H1 (cell line): ENCODE data around the gene LRPAP1. TPM values are rescaled to one million over a fixed set of nuclear protein-coding genes. Genes with fewer than 3 reads are reported as not detected.

Experiments used
- CTCF ChIA-PET: fragments of 300-600 bp; sonication (Branson Sonifier 250); formaldehyde crosslinking; loops from one replicate; lab custom pipeline; 2021; ENCODE audit not compliant: partially characterized antibody; lab: Charles Lee
- POLR2A ChIA-PET: fragments of 300-600 bp; sonication (Branson Sonifier 250); formaldehyde crosslinking; loops from one replicate; lab custom pipeline; 2021; ENCODE audit warnings: inconsistent platforms; ENCODE audit not compliant: partially characterized antibody; lab: Charles Lee
- DNase-seq, 2 experiments: peaks; one replicate each; pipeline versions ENCODE4 v3.0.0 to v3.0.0-alpha.2; 2010 to 2022; ENCODE audit warnings: low spot score in 2 of 2, low read depth in 1 of 2, mixed read lengths in 1 of 2
- FAIRE-seq: peaks from 2 replicates; lab custom pipeline; 2011; peaks lifted over from hg19 to GRCh38; lab: Jason Lieb, UNC
- H2AFZ ChIP-seq: 2 replicates; pipeline ENCODE4 v1.8.1; 2012; ENCODE audit warnings: low read length, inconsistent platforms
- H2AK5ac ChIP-seq: 2 replicates; pipeline ENCODE4 v1.6.1; 2013; ENCODE audit warnings: low read depth, low read length
- H2BK120ac ChIP-seq: replicated peaks from 2 replicates; pipeline ENCODE3; 2013; ENCODE audit warnings: low read depth, low read length, inconsistent platforms
- H2BK12ac ChIP-seq: 2 replicates; pipeline ENCODE4 v1.6.1; 2013; ENCODE audit warnings: low read depth, low read length
- H2BK15ac ChIP-seq: 2 replicates; pipeline ENCODE4 v1.6.1; 2013; ENCODE audit warnings: low read length
- H2BK20ac ChIP-seq: 2 replicates; pipeline ENCODE4 v1.6.1; 2013; ENCODE audit warnings: low read length
- H2BK5ac ChIP-seq: 2 replicates; pipeline ENCODE4 v1.6.1; 2013; ENCODE audit warnings: low read depth, low read length
- H3K14ac ChIP-seq: 2 replicates; pipeline ENCODE4 v1.6.1; 2013; ENCODE audit warnings: inconsistent platforms; ENCODE audit not compliant: insufficient read length
- H3K18ac ChIP-seq: 2 replicates; pipeline ENCODE4 v1.6.1; 2013; ENCODE audit warnings: low read length; ENCODE audit errors: extremely low read depth
- H3K23ac ChIP-seq: 2 replicates; pipeline ENCODE4 v1.6.1; 2013; ENCODE audit warnings: inconsistent platforms; ENCODE audit not compliant: insufficient read length
- H3K23me2 ChIP-seq: 2 replicates; pipeline ENCODE4 v1.6.1; 2013; ENCODE audit warnings: low read depth, low read length
- H3K27ac ChIP-seq: 2 replicates; pipeline ENCODE4 v1.6.1; 2011; ENCODE audit warnings: low read depth, low read length, inconsistent platforms
- H3K27me3 ChIP-seq, 4 experiments: replicated peaks in 1 of 4; 1 replicate in 1 of 4; 2 replicates in 3 of 4; pipeline versions ENCODE4 v1.6.1 to v1.8.1; 2011 to 2013; ENCODE audit warnings: low read length in 3 of 4, mild to moderate bottlenecking in 3 of 4, inconsistent platforms in 2 of 4, mixed read lengths in 2 of 4, moderate library complexity in 1 of 4; ENCODE audit not compliant: control insufficient read depth in 3 of 4, insufficient read depth in 3 of 4; ENCODE audit errors: extremely low read depth in 1 of 4
- H3K36me3 ChIP-seq, 4 experiments: 2 replicates each; pipeline versions ENCODE4 v1.6.1 to v1.8.1; 2011 to 2013; ENCODE audit warnings: mild to moderate bottlenecking in 4 of 4, low read length in 3 of 4, moderate library complexity in 2 of 4, control low read depth in 1 of 4, inconsistent platforms in 1 of 4; ENCODE audit not compliant: insufficient read depth in 4 of 4, control insufficient read depth in 2 of 4
- H3K4ac ChIP-seq: replicated peaks from 2 replicates; pipeline ENCODE3; 2013; ENCODE audit warnings: low read length, low read depth, mixed read lengths, inconsistent platforms; ENCODE audit not compliant: insufficient read length
- H3K4me1 ChIP-seq, 4 experiments: replicated peaks in 1 of 4; 1 replicate in 1 of 4; 2 replicates in 3 of 4; pipeline versions ENCODE4 v1.6.1 to v1.8.1; 2011 to 2013; ENCODE audit warnings: low read length in 3 of 4, inconsistent platforms in 2 of 4, mixed read lengths in 1 of 4; ENCODE audit not compliant: insufficient read depth in 4 of 4, control insufficient read depth in 3 of 4
- H3K4me2 ChIP-seq, 2 experiments: 2 replicates each; pipeline versions ENCODE4 v1.6.1 to v1.8.1; 2011 to 2013; ENCODE audit warnings: low read depth in 2 of 2, low read length in 2 of 2, control low read depth in 1 of 2, inconsistent platforms in 1 of 2, mild to moderate bottlenecking in 1 of 2; ENCODE audit not compliant: insufficient read depth in 1 of 2
- H3K4me3 ChIP-seq, 4 experiments: fragments of 200-600, 300-600 bp in 1 of 4; sonication (generic), shearing (Covaris generic), sonication (Bioruptor Twin) in 1 of 4; 2 replicates each; pipeline versions ENCODE4 v1.5.1 to v1.8.1; 2011 to 2016; ENCODE audit warnings: low read length in 4 of 4, low read depth in 3 of 4, control low read depth in 2 of 4, inconsistent platforms in 2 of 4, mild to moderate bottlenecking in 2 of 4, mixed read lengths in 1 of 4, moderate library complexity in 1 of 4; ENCODE audit not compliant: insufficient read depth in 2 of 4; ENCODE audit errors: extremely low read depth in 1 of 4
- H3K56ac ChIP-seq: replicated peaks from 2 replicates; pipeline ENCODE3; 2013; ENCODE audit warnings: low read depth, mild to moderate bottlenecking, mixed read lengths, low read length, inconsistent platforms; ENCODE audit not compliant: insufficient read length
- H3K79me1 ChIP-seq: 2 replicates; pipeline ENCODE4 v1.6.1; 2013; ENCODE audit warnings: low read depth, low read length, control low read depth
- H3K79me2 ChIP-seq, 2 experiments: 2 replicates each; pipeline versions ENCODE4 v1.6.1 to v1.8.1; 2012 to 2013; ENCODE audit warnings: low read length in 2 of 2, mild to moderate bottlenecking in 2 of 2, inconsistent platforms in 1 of 2; ENCODE audit not compliant: insufficient read depth in 2 of 2, control insufficient read depth in 1 of 2
- H3K9ac ChIP-seq, 4 experiments: replicated peaks in 1 of 4; 1 replicate in 1 of 4; 2 replicates in 3 of 4; pipeline versions ENCODE4 v1.6.1 to v1.8.1; 2011 to 2013; ENCODE audit warnings: low read depth in 3 of 4, low read length in 3 of 4, control low read depth in 2 of 4, mild to moderate bottlenecking in 2 of 4, moderate library complexity in 2 of 4, inconsistent platforms in 1 of 4; ENCODE audit errors: extremely low read depth in 1 of 4
- H3K9me3 ChIP-seq, 2 experiments: 2 replicates each; pipeline versions ENCODE4 v1.6.1 to v1.8.1; 2012 to 2013; ENCODE audit warnings: mild to moderate bottlenecking in 2 of 2, moderate library complexity in 2 of 2, control low read depth in 1 of 2, inconsistent platforms in 1 of 2, low read depth in 1 of 2, low read length in 1 of 2, mixed read lengths in 1 of 2; ENCODE audit not compliant: insufficient read depth in 2 of 2
- H4K20me1 ChIP-seq, 2 experiments: replicated peaks in 1 of 2; 2 replicates each; pipeline versions ENCODE3 to v1.8.1; 2011 to 2013; ENCODE audit warnings: inconsistent platforms in 2 of 2, low read length in 2 of 2, mild to moderate bottlenecking in 1 of 2; ENCODE audit not compliant: insufficient read depth in 2 of 2, control insufficient read depth in 1 of 2
- H4K5ac ChIP-seq: 2 replicates; pipeline ENCODE4 v1.6.1; 2013; ENCODE audit warnings: low read length, low read depth, mixed read lengths, inconsistent platforms; ENCODE audit not compliant: insufficient read length
- H4K8ac ChIP-seq: 2 replicates; pipeline ENCODE4 v1.8.0; 2013; ENCODE audit warnings: mild to moderate bottlenecking, moderate library complexity, low read length, inconsistent platforms; ENCODE audit not compliant: insufficient read depth; ENCODE audit errors: extremely low read depth
- H4K91ac ChIP-seq: replicated peaks from 2 replicates; pipeline ENCODE3; 2013; ENCODE audit warnings: low read length, mixed read lengths, inconsistent platforms; ENCODE audit not compliant: insufficient read length
- BACH1 ChIP-seq: IDR thresholded peaks from 2 replicates; pipeline ENCODE4 v1.6.1; 2012; ENCODE audit warnings: low read length, improper control_type of control experiment
- EZH2 ChIP-seq: fragments of 200-600 bp; sonication (generic); IDR thresholded peaks from 2 replicates; pipeline ENCODE4 v1.7.1; 2012; ENCODE audit warnings: low read depth, mild to moderate bottlenecking, moderate library complexity, low read length, inconsistent platforms; ENCODE audit not compliant: severe bottlenecking
- MAFK ChIP-seq: IDR thresholded peaks from 2 replicates; pipeline ENCODE4 v1.6.1; 2012; ENCODE audit warnings: low read depth, mild to moderate bottlenecking, improper control_type of control experiment, low read length
- MAX ChIP-seq: IDR thresholded peaks from 2 replicates; pipeline ENCODE4 v1.6.1; 2012; ENCODE audit warnings: inconsistent platforms
- RXRA ChIP-seq: IDR thresholded peaks from 2 replicates; pipeline ENCODE4 v1.6.1; 2011; ENCODE audit warnings: low read depth, mild to moderate bottlenecking, low read length, moderate library complexity; ENCODE audit not compliant: insufficient read depth
- SP1 ChIP-seq: IDR thresholded peaks from 2 replicates; pipeline ENCODE4 v1.6.1; 2011; ENCODE audit warnings: low read depth, low read length
- SP2 ChIP-seq: IDR thresholded peaks from 2 replicates; pipeline ENCODE4 v1.6.1; 2012; ENCODE audit warnings: mild to moderate bottlenecking, low read length, inconsistent platforms
- YY1 ChIP-seq: IDR thresholded peaks from 2 replicates; pipeline ENCODE4 v1.6.1; 2011; ENCODE audit warnings: low read depth, mild to moderate bottlenecking, low read length
- ZNF274 ChIP-seq: IDR thresholded peaks from 2 replicates; pipeline ENCODE4 v1.7.0; 2012; ENCODE audit warnings: low read length, borderline replicate concordance; ENCODE audit errors: extremely low read depth
- WGBS, 2 experiments: shearing (Covaris generic) in 1 of 2; methylation state at CpG; one replicate each; pipeline versions ENCODE4 v1.1.6 to v1.1.7; 2013 to 2015; ENCODE audit warnings: low lambda C conversion rate in 2 of 2, mixed read lengths in 2 of 2, inconsistent platforms in 1 of 2, low coverage in 1 of 2, missing lambda C conversion rate in 1 of 2; ENCODE audit not compliant: insufficient replicate concordance in 2 of 2, insufficient coverage in 1 of 2, insufficient read length in 1 of 2; ENCODE audit errors: extremely low coverage in 1 of 2, missing lambda C conversion rate in 1 of 2; 5-methylcytosine and 5-hydroxymethylcytosine counted together
- polyA plus RNA-seq, 7 experiments: library from polyadenylated mRNA; depleted of rRNA in 3 of 7; stranded (reverse) in 5 of 7; unstranded in 2 of 7; fragments of >200 nt in 5 of 7; fragments of 200-250 nt in 2 of 7; gene quantifications; 1 replicate in 5 of 7; 2 replicates in 1 of 7; 4 replicates in 1 of 7; pipeline versions ENCODE4 v1.2.1 to v1.2.3, GENCODE V29; 2011 to 2013; ENCODE audit warnings: missing spikeins in 2 of 7, mixed read lengths in 2 of 7
- total RNA-seq: library from RNA; stranded (reverse); fragmentation: NEBNext Ultra II Directional; extraction: Animal tissue kit (Norgen Biotek cat#: 25700); gene quantifications from 2 replicates; pipeline ENCODE4 v1.2.1, GENCODE V29; 2021

Gene LRPAP1
- total and polyA plus RNA-seq, 2 of the 8 experiments (the other 6 are each of a cell fraction or from before 2014, with no cell fraction given): 31.1 to 101 TPM

- FAIRE-seq: no peak
- H3K4me1 ChIP-seq: peaks cover 0 to 3% (median 1%) of the 10 kb centered on the region in 4 experiments; a peak in 2 of 7 replicates
- CTCF ChIA-PET: interaction anchor here (1.0 to 3.9 kb wide), 4 partner anchors 10 to 230 kb away, joined by 3 to 41 read pairs (median 8); no protein-coding TSS in a partner anchor
Observed at GRCh38 chr4:3470244-3471097, 61.8 kb downstream of the LRPAP1 start.

More at GRCh38 chr4:3470244-3471097, 61.8 kb downstream of the LRPAP1 start:
- TF ChIP-seq BACH1 (no peak), RXRA (no peak), ZNF274 (no peak), MAX (no peak), EZH2 (no peak), SP1 (no peak), MAFK (no peak), SP2 (no peak), YY1 (no peak)
- H3K4ac ChIP-seq: no peak overlapping the region
- H2BK12ac ChIP-seq: no peak overlapping the region
- H3K23me2 ChIP-seq: peaks cover 5% of the 10 kb centered on the region
- no peak overlapping the region for H2BK120ac ChIP-seq
- peaks cover 0 to 14% of the 10 kb centered on the region in 2 experiments for H4K20me1 ChIP-seq
- no peaks in the 10 kb centered on the region for H3K79me2 ChIP-seq
- H2AK5ac ChIP-seq: no peak overlapping the region
- H3K23ac ChIP-seq: no peak overlapping the region
- H3K14ac ChIP-seq: no peak overlapping the region
- no peak overlapping the region for H2BK20ac ChIP-seq
- peaks cover 0 to 6% of the 10 kb centered on the region in 2 experiments; a peak in 2 of 4 replicates for H3K9me3 ChIP-seq
- H3K9ac ChIP-seq: no peak overlapping the region
- no peak overlapping the region for H2BK5ac ChIP-seq
- WGBS, 2 experiments: 89% methylated on average over 25 of the region's 25 CpGs; no CpG with 5 or more reads in 1 of the 2 experiments
- H2BK15ac ChIP-seq: no peak overlapping the region
- no peak overlapping the region for H3K27ac ChIP-seq
- no peak overlapping the region for H3K56ac ChIP-seq
- no peak for DNase-seq
- H3K18ac ChIP-seq: no peak overlapping the region
- POLR2A ChIA-PET: interaction anchor here (0.6 kb wide), 1 partner anchor 27 kb away, joined by 3 read pairs; no protein-coding TSS in a partner anchor
- no peak overlapping the region for H3K4me2 ChIP-seq
- H4K8ac ChIP-seq: peak overlapping the region; percentile 38; the same call in 1 of the 2 replicates
- H3K4me3 ChIP-seq: no peak overlapping the region
- H4K5ac ChIP-seq: no peak overlapping the region
- H3K27me3 ChIP-seq: peaks cover 1 to 53% (median 34%) of the 10 kb centered on the region in 4 experiments; a peak in 6 of 7 replicates
- no peak overlapping the region for H2AFZ ChIP-seq
- peaks cover 6% of the 10 kb centered on the region; the same call in 1 of the 2 replicates for H3K79me1 ChIP-seq
- no peaks in the 10 kb centered on the region for H3K36me3 ChIP-seq
- no peak overlapping the region for H4K91ac ChIP-seq
